H9 (cell line): ENCODE measurements around the gene LRP1-AS. TPM values are rescaled to one million over a fixed set of nuclear protein-coding genes. Genes with fewer than 3 reads are reported as not detected.
"Not testable (repeated sequence)": the region's sequence is repeated elsewhere in the genome, so short reads cannot be mapped to it uniquely, and the experiment has no call there.

Experiments
- DNase-seq: peaks from one replicate; pipeline ENCODE4 v3.0.0-alpha.2; 2017
- H2AFZ ChIP-seq: one replicate; pipeline ENCODE4 v1.6.1; 2013; ENCODE audit warnings: mild to moderate bottlenecking, low read length, control low read depth, moderate library complexity
- H2AK5ac ChIP-seq: 2 replicates; pipeline ENCODE4 v1.6.1; 2013; ENCODE audit warnings: low read length, control low read depth, mixed read lengths; ENCODE audit not compliant: insufficient read length
- H2BK120ac ChIP-seq: one replicate; pipeline ENCODE4 v1.6.1; 2013; ENCODE audit warnings: low read depth, mild to moderate bottlenecking, low read length, control low read depth, inconsistent platforms; ENCODE audit not compliant: poor library complexity, severe bottlenecking
- H2BK12ac ChIP-seq: 2 replicates; pipeline ENCODE4 v1.6.1; 2013; ENCODE audit warnings: low read length, control low read depth, mixed read lengths, low read depth; ENCODE audit not compliant: insufficient read length
- H2BK15ac ChIP-seq: 2 replicates; pipeline ENCODE4 v1.6.1; 2013; ENCODE audit warnings: low read depth, low read length, control low read depth
- H2BK20ac ChIP-seq: one replicate; pipeline ENCODE4 v1.6.1; 2013; ENCODE audit warnings: low read depth, mild to moderate bottlenecking, low read length, control low read depth, inconsistent platforms; ENCODE audit not compliant: poor library complexity, severe bottlenecking
- H2BK5ac ChIP-seq: 2 replicates; pipeline ENCODE4 v1.6.1; 2013; ENCODE audit warnings: low read length, control low read depth, mixed read lengths; ENCODE audit not compliant: insufficient read length
- H3K14ac ChIP-seq: 2 replicates; pipeline ENCODE4 v1.6.1; 2013; ENCODE audit warnings: low read length, control low read depth; ENCODE audit not compliant: insufficient read depth
- H3K18ac ChIP-seq: 2 replicates; pipeline ENCODE4 v1.6.1; 2013; ENCODE audit warnings: low read depth, mild to moderate bottlenecking, mixed read lengths, low read length, control low read depth; ENCODE audit not compliant: insufficient read length
- H3K23ac ChIP-seq: 2 replicates; pipeline ENCODE4 v1.6.1; 2013; ENCODE audit warnings: low read length, control low read depth, mixed read lengths, low read depth; ENCODE audit not compliant: insufficient read length
- H3K23me2 ChIP-seq: 2 replicates; pipeline ENCODE4 v1.6.1; 2013; ENCODE audit warnings: low read depth, mild to moderate bottlenecking, mixed read lengths, low read length, control low read depth; ENCODE audit not compliant: insufficient read length, poor library complexity, severe bottlenecking
- H3K27ac ChIP-seq: 2 replicates; pipeline ENCODE4 v1.5.1; 2013; ENCODE audit warnings: low read length, control low read depth, mixed read lengths, low read depth; ENCODE audit not compliant: insufficient read length
- H3K27me3 ChIP-seq: 2 replicates; pipeline ENCODE4 v1.6.1; 2013; ENCODE audit warnings: low read length, control low read depth, inconsistent platforms; ENCODE audit not compliant: insufficient read depth
- H3K4ac ChIP-seq: 2 replicates; pipeline ENCODE4 v1.6.1; 2013; ENCODE audit warnings: low read depth, mild to moderate bottlenecking, control low read depth, inconsistent platforms, low read length, moderate library complexity
- H3K4me1 ChIP-seq: 2 replicates; pipeline ENCODE4 v1.6.1; 2013; ENCODE audit warnings: low read length, control low read depth, inconsistent platforms; ENCODE audit not compliant: insufficient read depth
- H3K4me2 ChIP-seq: 2 replicates; pipeline ENCODE4 v1.6.1; 2013; ENCODE audit warnings: low read length, control low read depth, mixed read lengths; ENCODE audit not compliant: insufficient read length, insufficient read depth
- H3K56ac ChIP-seq: 2 replicates; pipeline ENCODE4 v1.6.1; 2013; ENCODE audit warnings: low read depth, mild to moderate bottlenecking, mixed read lengths, low read length, control low read depth; ENCODE audit not compliant: insufficient read length
- H3K79me1 ChIP-seq: 2 replicates; pipeline ENCODE4 v1.6.1; 2013; ENCODE audit warnings: low read depth, mild to moderate bottlenecking, moderate library complexity, low read length, control low read depth, inconsistent platforms; ENCODE audit not compliant: insufficient read depth, poor library complexity, severe bottlenecking
- H3K79me2 ChIP-seq: 2 replicates; pipeline ENCODE4 v1.6.1; 2013; ENCODE audit warnings: low read length, control low read depth, inconsistent platforms; ENCODE audit not compliant: insufficient read depth
- H3K9ac ChIP-seq: 2 replicates; pipeline ENCODE4 v1.6.1; 2013; ENCODE audit warnings: low read length, control low read depth, mixed read lengths; ENCODE audit not compliant: insufficient read length; ENCODE audit errors: extremely low read depth
- H3K9me3 ChIP-seq: one replicate; pipeline ENCODE4 v1.6.1; 2013; ENCODE audit warnings: low read depth, low read length, inconsistent platforms; ENCODE audit not compliant: control insufficient read depth
- H3T11ph ChIP-seq: one replicate; pipeline ENCODE4 v1.6.1; 2013; ENCODE audit warnings: mild to moderate bottlenecking, low read length, control low read depth, inconsistent platforms
- H4K20me1 ChIP-seq: one replicate; pipeline ENCODE4 v1.6.1; 2013; ENCODE audit not compliant: control insufficient read depth, insufficient read length, insufficient read depth
- H4K5ac ChIP-seq: 2 replicates; pipeline ENCODE4 v1.6.1; 2013; ENCODE audit warnings: low read depth, mild to moderate bottlenecking, mixed read lengths, low read length, control low read depth; ENCODE audit not compliant: insufficient read length
- H4K8ac ChIP-seq: replicated peaks from 2 replicates; pipeline ENCODE4 v1.6.1; 2013; ENCODE audit warnings: low read length, control low read depth, mixed read lengths, low read depth; ENCODE audit not compliant: insufficient read length
- H4K91ac ChIP-seq: 2 replicates; pipeline ENCODE4 v1.6.1; 2013; ENCODE audit warnings: low read depth, mild to moderate bottlenecking, moderate library complexity, mixed read lengths, low read length, control low read depth; ENCODE audit not compliant: insufficient read length
- H3K27ac Mint-ChIP-seq, 3 experiments: 2 replicates in 2 of 3; 3 replicates in 1 of 3; pipeline ENCODE4 v1.8.0; 2020 to 2021; ENCODE audit warnings: mixed read lengths in 3 of 3, mild to moderate bottlenecking in 1 of 3, moderate library complexity in 1 of 3
- H3K27me3 Mint-ChIP-seq: 2 replicates; pipeline ENCODE4 v1.8.0; 2021; ENCODE audit warnings: low read depth, mild to moderate bottlenecking, moderate library complexity, mixed read lengths
- H3K36me3 Mint-ChIP-seq, 3 experiments: 2 replicates in 2 of 3; 3 replicates in 1 of 3; pipeline ENCODE4 v1.8.0; 2020 to 2021; ENCODE audit warnings: low read depth in 3 of 3, mixed read lengths in 3 of 3; ENCODE audit not compliant: insufficient read depth in 1 of 3
- H3K4me1 Mint-ChIP-seq, 2 experiments: 2 replicates each; pipeline ENCODE4 v1.8.0; 2020; ENCODE audit warnings: mixed read lengths in 2 of 2
- H3K4me3 Mint-ChIP-seq, 2 experiments: 2 replicates in 1 of 2; 3 replicates in 1 of 2; pipeline ENCODE4 v1.8.0; 2020 to 2021; ENCODE audit warnings: mild to moderate bottlenecking in 2 of 2, mixed read lengths in 2 of 2, moderate library complexity in 1 of 2
- H3K9me3 Mint-ChIP-seq, 2 experiments: 2 replicates in 1 of 2; 3 replicates in 1 of 2; pipeline ENCODE4 v1.8.0; 2020; ENCODE audit warnings: mild to moderate bottlenecking in 2 of 2, mixed read lengths in 2 of 2, moderate library complexity in 1 of 2
- CTCF ChIP-seq: fragments of 200-600 bp; sonication (generic); conservative IDR thresholded peaks from 3 replicates; pipeline ENCODE4 v1.8.0; 2021; ENCODE audit warnings: antibody characterized with exemption, mild to moderate bottlenecking
- WGBS: extraction: QIAGEN DNeasy Blood & Tissue Kit; methylation state at CpG from one replicate; pipeline ENCODE4 v1.1.7; 2013; ENCODE audit warnings: missing lambda C conversion rate, low lambda C conversion rate, mixed read lengths; ENCODE audit not compliant: insufficient read length; ENCODE audit errors: extremely low coverage; 5-methylcytosine and 5-hydroxymethylcytosine counted together
- total RNA-seq: library from RNA; stranded (reverse); gene quantifications from 2 replicates; pipeline ENCODE4 v1.2.1, GENCODE V29; 2021

The LRP1-AS gene
- total RNA-seq, 1 experiment from 2014 or later: not detected

- no peak for TF ChIP-seq CTCF
- H3K14ac ChIP-seq: no peak overlapping the region
- peaks cover 3% of the 10 kb centered on the region for H3K23me2 ChIP-seq
- peaks cover 3 to 7% of the 10 kb centered on the region in 2 experiments; a peak in 3 of 5 replicates for H3K9me3 Mint-ChIP-seq
- H4K5ac ChIP-seq: no peak overlapping the region
- no peaks in the 10 kb centered on the region for H3K27me3 ChIP-seq
- no peak overlapping the region for H3K9ac ChIP-seq
- no peak overlapping the region for H2BK20ac ChIP-seq
- H3K4me3 Mint-ChIP-seq: no peak overlapping the region
- no peak overlapping the region for H3T11ph ChIP-seq
- H3K27me3 Mint-ChIP-seq: no peaks in the 10 kb centered on the region; the same call in none of the 2 replicates
- H4K91ac ChIP-seq: no peak overlapping the region
- no peak for DNase-seq
- no peak overlapping the region for H3K18ac ChIP-seq
- H2BK12ac ChIP-seq: no peak overlapping the region
- no peak overlapping the region for H3K56ac ChIP-seq
- no peak overlapping the region for H2BK120ac ChIP-seq
- whole genome bisulfite sequencing: no CpG with 5 or more reads among the region's 2 CpGs
- H3K23ac ChIP-seq: no peak overlapping the region
- H2AK5ac ChIP-seq: no peak overlapping the region
- H3K4me1 Mint-ChIP-seq: peaks cover 13 to 20% of the 10 kb centered on the region in 2 experiments
- no peaks in the 10 kb centered on the region for H3K4me1 ChIP-seq
- no peak overlapping the region for H2BK15ac ChIP-seq
- no peak overlapping the region for H3K4me2 ChIP-seq
- H2AFZ ChIP-seq: no peak overlapping the region
- no peak overlapping the region for H3K27ac ChIP-seq
- no peaks in the 10 kb centered on the region for H4K20me1 ChIP-seq
- H2BK5ac ChIP-seq: no peak overlapping the region
- H3K4ac ChIP-seq: no peak overlapping the region
- no peak overlapping the region for H3K27ac Mint-ChIP-seq
- H3K36me3 Mint-ChIP-seq: peaks cover 6 to 10% (median 7%) of the 10 kb centered on the region in 3 experiments
- H4K8ac ChIP-seq: no peak overlapping the region
- H3K79me2 ChIP-seq: no peaks in the 10 kb centered on the region
- no peaks in the 10 kb centered on the region for H3K79me1 ChIP-seq
- no peaks in the 10 kb centered on the region for H3K9me3 ChIP-seq
Measured at GRCh38 chr12:57123813-57124212, 23.6 kb downstream of the LRP1-AS start.

GRCh38 chr12:57120718-57121117 lies 26.7 kb downstream of the LRP1-AS start:
- H4K20me1 ChIP-seq, H3K36me3 Mint-ChIP-seq, H3K27ac ChIP-seq, H4K8ac ChIP-seq, H3K14ac ChIP-seq, H3K9me3 ChIP-seq, H3K79me2 ChIP-seq, H3K79me1 ChIP-seq, H3K18ac ChIP-seq, H3K27ac Mint-ChIP-seq, H3K27me3 ChIP-seq, H3K56ac ChIP-seq, H3T11ph ChIP-seq, H4K5ac ChIP-seq, H3K4ac ChIP-seq, H3K23me2 ChIP-seq, H3K9ac ChIP-seq, H2BK12ac ChIP-seq, H3K4me1 Mint-ChIP-seq, DNase-seq, H2AFZ ChIP-seq, H3K4me3 Mint-ChIP-seq, H2BK120ac ChIP-seq, H3K4me1 ChIP-seq, H3K23ac ChIP-seq, H3K27me3 Mint-ChIP-seq, H2BK5ac ChIP-seq, H4K91ac ChIP-seq, H2BK20ac ChIP-seq, H3K4me2 ChIP-seq, H3K9me3 Mint-ChIP-seq, H2AK5ac ChIP-seq, H2BK15ac ChIP-seq: not testable (repeated sequence)
- no CpG with 5 or more reads among the region's 11 CpGs for WGBS
